CD4-positive, alpha-beta T cell treated with Interleukin-1 beta for 1 hour (primary cell): ENCODE measurements around the gene DLEU7.

Source experiments
- DNase-seq, 2 donors: peaks; one replicate each; pipeline ENCODE4 v3.0.0-alpha.2; 2020 to 2022

Gene DLEU7

DNA sequence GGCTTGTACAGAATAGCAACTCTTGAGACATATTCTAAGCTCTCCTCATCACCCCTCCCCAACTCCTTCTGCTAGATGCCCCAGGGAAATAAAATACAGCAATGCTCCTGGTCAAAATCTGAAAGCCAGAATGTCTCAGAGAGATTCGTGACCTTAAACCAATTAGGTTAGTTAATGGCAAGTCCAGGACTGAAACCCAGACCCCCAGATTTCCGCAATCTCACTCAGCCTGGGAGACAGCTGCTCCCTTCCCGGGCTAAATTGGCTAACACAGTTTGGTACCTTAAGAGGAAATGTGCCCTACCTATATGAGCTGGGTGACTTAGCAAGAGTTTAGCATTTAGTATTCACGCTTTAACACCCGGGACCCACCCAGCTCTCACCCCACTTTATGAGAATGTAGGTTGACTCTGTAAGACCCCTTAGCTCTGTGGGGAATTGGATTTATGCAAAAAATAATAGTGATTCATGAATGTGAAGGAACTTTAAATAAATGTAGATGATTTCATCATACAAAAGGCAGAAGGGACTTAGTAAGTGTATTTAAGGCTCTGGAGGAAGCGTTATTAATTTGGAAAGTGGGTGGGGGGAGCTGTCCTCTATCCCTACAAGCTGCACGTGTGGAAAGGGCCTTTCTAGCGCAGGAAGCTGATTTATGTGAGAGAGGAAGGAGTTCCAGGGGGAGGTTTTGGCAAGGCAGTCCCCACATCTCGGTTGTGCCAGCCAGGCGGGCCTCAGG is 1.1 kb downstream of the DLEU7 start:
- DNase-seq, result no peak

DNA sequence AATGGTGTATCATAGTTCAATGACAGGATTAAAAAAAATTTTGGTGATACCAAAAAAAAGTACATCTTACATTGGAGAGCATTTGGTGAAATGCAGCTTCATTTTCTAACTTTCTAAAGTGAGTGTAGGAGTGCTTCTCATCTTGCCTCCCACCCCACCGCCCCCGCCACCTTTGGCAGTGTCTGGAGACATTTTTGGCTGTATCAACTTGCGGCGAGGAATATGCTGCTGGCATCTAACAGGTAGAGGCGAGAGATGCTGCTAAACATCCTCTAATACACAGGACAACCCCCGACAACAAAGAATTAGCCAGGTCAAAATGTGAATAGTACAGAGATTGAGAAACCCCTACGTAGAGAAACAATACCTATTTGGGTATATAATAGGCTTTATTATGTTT is 1.7 kb downstream of the DLEU7 start:
- no peak for DNase-seq

DNA sequence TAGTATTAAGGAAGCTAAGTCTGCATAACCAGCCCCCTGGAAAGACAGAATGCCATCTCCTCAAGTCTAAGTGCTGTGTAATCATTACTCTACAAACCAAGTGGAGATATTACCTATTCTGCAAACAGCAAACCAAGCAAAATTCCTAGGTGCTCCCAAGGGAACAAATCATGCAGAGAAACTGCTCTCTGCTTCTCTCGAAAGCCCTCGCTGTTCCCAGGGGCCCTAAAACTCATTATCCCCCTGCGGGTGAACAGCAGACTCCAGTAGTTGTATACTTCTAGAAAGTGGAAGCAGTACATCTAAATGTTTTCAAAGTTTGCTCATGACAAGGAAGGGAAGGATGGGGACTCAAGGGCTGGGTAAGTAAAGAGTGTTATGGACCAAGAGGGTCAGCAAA is 3.2 kb downstream of the DLEU7 start:
- no peak for DNase-seq

DNA sequence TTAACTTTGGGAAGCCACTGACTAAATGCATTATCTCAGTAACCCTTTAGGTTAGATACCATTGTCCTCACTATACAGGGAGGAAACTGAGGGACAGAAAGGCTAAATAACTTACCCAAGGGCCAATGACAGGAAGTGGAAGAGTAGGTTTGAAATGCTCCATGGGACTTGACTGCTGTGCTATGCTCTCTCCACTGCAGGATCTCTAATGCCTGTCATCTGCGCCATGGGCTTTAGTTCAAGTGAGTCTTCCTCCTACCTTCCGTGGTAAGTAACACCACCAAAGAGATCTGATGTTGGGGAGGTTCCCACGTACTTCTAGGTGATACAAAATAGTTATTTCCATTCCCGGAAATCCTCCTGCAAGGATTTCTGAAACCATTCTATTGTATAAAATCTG is 3.7 kb downstream of the DLEU7 start:
- no peak for DNase-seq

DNA sequence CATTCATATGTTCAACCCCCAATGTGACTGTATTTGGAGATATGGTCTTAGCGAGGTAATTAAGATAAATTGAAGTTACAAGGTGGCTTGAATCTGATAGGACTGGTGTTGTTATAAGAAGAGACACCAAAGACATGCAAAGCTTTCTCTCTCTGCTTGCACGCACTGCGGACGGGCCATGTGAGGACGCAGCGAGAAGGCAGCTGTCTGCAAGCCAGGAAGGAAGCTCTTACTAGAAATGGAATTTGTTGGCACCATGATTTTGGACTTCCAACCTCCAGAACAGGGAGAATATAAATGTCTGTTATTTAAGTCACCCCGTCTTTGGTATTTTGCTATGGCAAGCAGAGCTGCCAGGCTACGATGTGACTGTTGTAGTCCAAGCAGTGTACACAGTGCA is 4.8 kb downstream of the DLEU7 start:
- DNase-seq, result no peak

DNA sequence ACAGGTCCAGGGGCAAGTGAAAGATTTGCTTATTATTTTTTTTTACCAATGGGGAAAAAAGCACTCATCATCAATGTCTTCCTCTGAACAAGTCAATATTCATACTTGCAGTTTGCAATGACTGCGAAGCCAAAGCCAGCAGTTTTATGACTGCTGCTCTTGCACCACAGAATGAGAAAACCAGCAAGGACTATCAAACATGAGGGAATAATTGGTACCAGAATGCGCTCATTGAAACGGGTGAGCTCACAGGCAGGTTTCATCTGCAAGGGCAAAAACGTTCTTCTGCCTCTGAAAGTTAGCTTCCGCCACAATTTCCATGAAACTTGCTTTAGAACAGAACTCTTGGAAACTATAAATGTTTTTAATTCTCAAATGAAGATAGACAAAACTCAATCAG is 5.5 kb downstream of the DLEU7 start:
- no peak for DNase-seq

DNA sequence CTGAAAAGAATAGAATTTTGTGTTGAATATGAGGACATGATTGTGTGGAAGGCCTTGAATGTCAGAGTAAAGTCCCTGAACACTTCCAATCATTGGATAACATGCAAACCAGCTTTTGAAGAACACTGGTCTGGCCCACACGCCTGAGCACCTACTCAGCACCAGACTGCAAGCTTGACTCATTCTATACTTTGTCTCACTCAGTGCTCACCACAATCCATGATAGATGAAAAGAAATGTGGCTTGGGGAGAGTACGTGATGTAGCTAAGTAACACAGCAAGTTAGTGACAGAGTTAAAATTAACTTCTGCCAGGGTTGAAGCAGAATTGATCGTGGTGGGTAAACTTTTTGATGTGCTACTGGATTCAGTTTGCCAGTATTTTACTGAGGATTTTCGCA is 12.0 kb downstream of the DLEU7 start:
- DNase-seq, result no peak

- no peak for DNase-seq
Observed at GRCh38 chr13:50829896-50830295, 13.6 kb downstream of the DLEU7 start.

GRCh38 chr13:50829226-50829625 is 14.3 kb downstream of the DLEU7 start:
- no peak for DNase-seq

GRCh38 chr13:50826035-50826434 is 17.5 kb downstream of the DLEU7 start:
- no peak for DNase-seq

DNA sequence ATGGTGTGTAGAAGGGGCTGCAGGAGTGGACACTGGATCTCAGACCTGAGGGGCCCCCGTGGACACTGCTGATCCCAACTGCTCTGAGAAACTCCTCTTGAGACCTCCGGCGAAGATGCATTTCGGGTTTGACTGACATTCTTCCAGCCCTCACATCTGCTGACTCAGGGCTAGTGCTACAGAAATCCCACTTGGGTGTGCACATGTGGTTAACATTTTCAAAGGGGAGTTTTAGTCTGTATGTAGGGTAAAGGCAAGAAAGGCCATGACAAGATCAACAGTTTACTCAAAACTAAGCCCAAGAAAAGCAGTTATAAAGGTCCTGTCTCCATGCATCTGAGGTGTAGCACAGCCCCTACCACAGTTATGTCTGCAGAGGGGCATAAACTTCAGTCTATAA is 31.2 kb downstream of the DLEU7 start:
- DNase-seq, result no peak

- DNase-seq, result no peak
Observed at GRCh38 chr13:50810998-50811397, 32.5 kb downstream of the DLEU7 start.

DNA sequence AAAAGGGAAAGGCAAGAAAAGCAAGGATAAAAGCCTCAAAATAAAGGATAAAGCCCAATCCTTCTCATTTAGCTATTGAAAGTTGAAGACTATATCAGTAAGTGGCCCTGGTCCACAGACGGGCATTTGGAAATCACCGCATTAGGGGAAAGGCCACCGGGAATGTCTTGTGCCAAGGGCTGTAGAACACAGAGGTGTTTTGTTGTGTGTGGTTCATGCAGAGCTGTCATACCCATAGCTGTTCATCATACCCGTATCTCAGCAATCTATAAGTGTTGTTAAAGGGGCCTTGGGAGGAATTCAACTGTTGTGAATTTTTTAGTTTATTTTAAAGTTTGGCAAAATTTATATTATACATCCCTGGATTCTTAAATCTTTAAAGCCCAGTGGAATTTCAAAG is 33.0 kb downstream of the DLEU7 start:
- DNase-seq, result no peak

- DNase-seq, result no peak
Observed at GRCh38 chr13:50809133-50810090, 34.1 kb downstream of the DLEU7 start.

GRCh38 chr13:50805805-50806204 is 37.7 kb downstream of the DLEU7 start:
- no peak for DNase-seq

DNA sequence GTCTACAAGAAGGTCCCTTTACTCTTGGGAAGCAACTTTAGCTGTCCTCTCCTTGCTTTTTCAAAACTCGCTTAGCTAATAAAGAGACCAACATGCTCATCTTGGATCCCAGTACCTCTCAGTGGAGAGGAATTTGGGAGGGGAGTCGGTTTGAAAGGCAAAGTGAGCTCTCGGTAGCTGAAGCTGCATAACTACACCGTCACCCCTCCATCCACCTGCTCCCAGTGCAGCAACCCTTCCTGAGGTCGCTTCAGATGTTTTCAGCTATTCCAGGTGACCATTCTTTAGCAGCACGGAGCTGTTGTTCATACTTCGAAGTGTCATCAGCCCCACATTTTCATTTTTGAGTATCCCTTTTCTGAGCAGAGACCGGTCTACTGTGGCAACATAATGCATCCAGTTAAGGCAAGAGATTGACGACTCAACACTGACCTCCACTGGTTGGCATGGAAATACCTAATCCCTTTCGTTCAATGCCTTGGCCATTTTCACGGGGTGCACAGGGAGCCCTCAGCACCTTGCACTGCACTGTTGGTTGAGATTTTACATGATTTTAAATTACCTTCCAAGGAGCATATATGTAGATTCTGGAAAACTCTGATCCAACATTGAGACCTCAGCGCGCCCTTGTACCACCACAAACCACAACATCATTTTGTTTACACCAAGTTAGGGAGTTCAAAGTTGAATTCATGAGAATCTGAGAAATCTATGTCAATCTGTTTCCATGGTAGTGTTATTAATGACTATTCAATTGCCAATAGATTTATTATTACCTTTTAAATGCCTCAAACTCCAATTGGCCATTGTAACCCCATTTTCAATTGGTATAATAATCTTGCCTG is 42.2 kb downstream of the DLEU7 start:
- peak; percentile 70 to 74 for DNase-seq

DNA sequence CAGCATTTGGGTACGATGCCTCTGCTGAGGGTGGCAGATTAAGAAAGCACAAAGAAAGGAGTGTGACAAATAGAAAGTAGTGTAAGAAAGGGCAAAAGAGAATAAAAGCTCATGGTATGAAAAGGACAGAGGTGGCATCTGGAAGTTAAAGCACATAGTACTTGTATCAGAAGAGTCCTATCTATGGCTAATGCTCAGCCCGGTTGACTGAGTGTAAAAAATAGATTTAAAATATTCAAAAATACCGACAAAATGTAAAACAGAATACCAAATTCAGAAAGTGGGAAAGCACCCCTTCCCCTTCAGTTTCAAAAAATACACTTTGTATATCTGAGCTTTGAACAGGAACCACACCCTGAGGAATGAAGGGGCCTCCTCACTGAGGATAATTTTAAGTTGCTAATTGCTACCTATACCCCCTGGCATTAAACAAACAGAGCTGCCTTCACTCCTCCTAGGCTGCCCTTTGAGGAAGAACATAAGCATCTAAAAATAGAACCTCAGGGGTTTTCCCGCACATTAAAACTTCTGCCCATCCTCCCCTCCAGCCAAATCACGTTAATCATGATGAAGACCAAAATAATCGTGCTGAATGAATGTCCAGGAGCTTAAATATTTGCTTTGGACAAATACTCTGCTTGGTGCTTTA is 43.3 kb downstream of the DLEU7 start:
- peak in 1 of 2 donors; percentile 34 for DNase-seq

DNA sequence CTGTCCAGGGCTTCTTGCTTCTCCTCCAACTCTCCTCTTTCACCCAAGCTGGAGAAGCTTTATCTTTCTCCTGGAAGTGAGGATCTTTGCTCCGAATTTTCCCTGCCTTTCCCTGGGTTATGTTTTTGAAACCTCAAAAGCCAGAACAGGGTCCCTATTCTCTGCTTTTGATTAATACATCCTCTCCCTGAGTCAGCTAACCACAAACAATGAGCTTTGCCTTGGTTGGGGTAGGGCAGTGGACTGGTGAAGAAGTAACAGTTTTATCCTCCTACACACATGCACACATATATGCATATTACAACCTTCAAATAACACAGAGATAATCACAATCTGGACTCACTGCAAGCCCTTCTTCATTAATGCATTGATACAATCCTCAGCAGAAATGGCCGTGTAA is 44.6 kb downstream of the DLEU7 start:
- no peak for DNase-seq

GRCh38 chr13:50797091-50797490 is 46.4 kb downstream of the DLEU7 start:
- DNase-seq, result no peak

DNA sequence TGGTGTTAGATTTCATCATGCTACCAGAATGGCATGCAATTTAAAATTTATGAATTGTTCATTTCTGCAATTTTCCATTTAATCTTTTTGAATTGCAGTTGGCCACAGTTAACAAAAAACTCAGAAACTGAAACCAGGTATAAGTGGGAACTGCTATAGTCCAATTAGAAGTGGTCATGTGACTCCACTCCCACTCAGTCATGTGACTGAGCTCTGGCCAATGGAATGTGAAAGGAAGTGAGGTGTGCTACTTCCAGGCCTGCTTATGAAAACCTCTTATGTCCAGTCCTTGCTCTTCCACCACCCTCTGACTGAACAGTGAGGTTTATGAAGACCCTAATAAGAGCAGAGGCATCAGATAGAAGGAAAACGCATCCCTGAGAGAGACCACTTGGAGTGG is 47.0 kb downstream of the DLEU7 start:
- no peak for DNase-seq

- DNase-seq, result no peak
Observed at GRCh38 chr13:50794226-50794625, 49.3 kb downstream of the DLEU7 start.

DNA sequence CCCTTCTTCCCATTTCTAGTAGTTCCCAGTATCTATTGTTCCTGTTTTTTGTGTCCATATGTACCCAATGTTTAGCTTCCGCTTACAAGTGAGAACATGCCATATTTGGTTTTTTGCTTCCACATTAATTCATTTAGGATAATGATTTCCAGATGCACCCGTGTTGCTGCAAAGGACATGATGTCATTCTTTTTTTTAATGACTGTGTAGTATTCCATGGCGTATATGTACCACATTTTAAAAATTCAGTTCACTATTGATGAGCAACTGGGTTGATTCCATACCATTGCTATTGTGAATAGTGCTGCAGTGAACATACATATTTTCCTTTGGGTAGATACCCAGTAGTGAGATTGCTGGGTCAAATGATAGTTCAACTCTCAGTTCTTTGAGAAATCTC is 50.5 kb downstream of the DLEU7 start:
- no peak for DNase-seq
